Endothelial cell of umbilical vein (primary cell): ENCODE measurements around the gene SMAD9. TPM values are rescaled to one million over a fixed set of nuclear protein-coding genes. Genes with fewer than 3 reads are reported as not detected.

Source experiments
- BruUV-seq: library from RNA; stranded (reverse); fragments of 400-500 nt; replicated peaks from 2 replicates; lab custom pipeline; 2021; lab: Mats Ljungman, UMichigan
- CTCF ChIA-PET: fragments of 300-600, 350-600 bp; sonication (Branson Sonifier 250); formaldehyde crosslinking; loops from one replicate; lab custom pipeline; 2021; ENCODE audit warnings: antibody characterized with exemption, inconsistent platforms; lab: Charles Lee
- POLR2A ChIA-PET: fragments of 300-600, 350-600 bp; sonication (Branson Sonifier 250); formaldehyde crosslinking; loops from one replicate; lab custom pipeline; 2021; ENCODE audit warnings: antibody characterized with exemption, inconsistent platforms; lab: Charles Lee
- DNase-seq: peaks from one replicate; pipeline ENCODE4 v3.0.0-alpha.2; 2011; ENCODE audit warnings: low read depth, low spot score
- FAIRE-seq: peaks from 2 replicates; lab custom pipeline; 2011; peaks lifted over from hg19 to GRCh38; lab: Jason Lieb, UNC
- H2AFZ ChIP-seq: 2 replicates; pipeline ENCODE4 v1.6.0; 2012; ENCODE audit warnings: low read depth, low read length, control low read depth, inconsistent platforms
- H3K27ac ChIP-seq: 2 replicates; pipeline ENCODE4 v1.5.1; 2011; ENCODE audit warnings: low read depth, mild to moderate bottlenecking, control low read depth, low read length, moderate library complexity; ENCODE audit not compliant: insufficient read depth
- H3K27me3 ChIP-seq, 2 experiments: 2 replicates each; pipeline versions ENCODE4 v1.6.0 to v1.6.1; 2011; ENCODE audit warnings: low read length in 2 of 2, mixed read lengths in 1 of 2; ENCODE audit not compliant: control insufficient read depth in 2 of 2, insufficient read depth in 2 of 2
- H3K36me3 ChIP-seq, 2 experiments: 2 replicates in 1 of 2; 3 replicates in 1 of 2; pipeline ENCODE4 v1.5.1; 2011; ENCODE audit warnings: low read length in 2 of 2, mild to moderate bottlenecking in 1 of 2, moderate library complexity in 1 of 2; ENCODE audit not compliant: control insufficient read depth in 2 of 2, insufficient read depth in 2 of 2; ENCODE audit errors: extremely low read depth in 1 of 2
- H3K4me1 ChIP-seq: 3 replicates; pipeline ENCODE4 v1.5.1; 2011; ENCODE audit warnings: mild to moderate bottlenecking, low read length; ENCODE audit not compliant: control insufficient read depth, insufficient read depth; ENCODE audit errors: extremely low read depth
- H3K4me2 ChIP-seq: 2 replicates; pipeline ENCODE4 v1.6.1; 2011; ENCODE audit warnings: low read length, control low read depth, mixed read lengths; ENCODE audit not compliant: insufficient read depth
- H3K4me3 ChIP-seq, 3 experiments: fragments of 200-600 bp in 1 of 3; sonication (generic), shearing (Covaris generic) in 1 of 3; replicated peaks in 1 of 3; 2 replicates each; pipeline ENCODE4 v1.5.1; 2011 to 2016; ENCODE audit warnings: control low read depth in 3 of 3, low read length in 3 of 3, mild to moderate bottlenecking in 2 of 3, inconsistent platforms in 1 of 3, low read depth in 1 of 3, moderate library complexity in 1 of 3; ENCODE audit not compliant: insufficient read depth in 1 of 3
- H3K79me2 ChIP-seq: 2 replicates; pipeline ENCODE4 v1.6.0; 2012; ENCODE audit warnings: low read length, inconsistent platforms; ENCODE audit not compliant: control insufficient read depth, insufficient read depth
- H3K9ac ChIP-seq: replicated peaks from 2 replicates; pipeline ENCODE3; 2011; ENCODE audit warnings: low read length, control low read depth; ENCODE audit not compliant: insufficient read depth; ENCODE audit errors: extremely low read depth
- H3K9me1 ChIP-seq: replicated peaks from 3 replicates; pipeline ENCODE4 v1.6.0; 2011; ENCODE audit warnings: mild to moderate bottlenecking, low read length; ENCODE audit not compliant: control insufficient read depth, insufficient read depth; ENCODE audit errors: extremely low read depth
- H3K9me3 ChIP-seq: replicated peaks from 2 replicates; pipeline ENCODE4 v1.5.1; 2012; ENCODE audit warnings: low read length, inconsistent platforms; ENCODE audit not compliant: control insufficient read depth, insufficient read depth
- H4K20me1 ChIP-seq: replicated peaks from 2 replicates; pipeline ENCODE3; 2011; ENCODE audit warnings: mild to moderate bottlenecking, low read length; ENCODE audit not compliant: control insufficient read depth, insufficient read depth; ENCODE audit errors: extremely low read depth
- JUN ChIP-seq: IDR thresholded peaks from 2 replicates; pipeline ENCODE4 v1.6.1; 2011; ENCODE audit warnings: borderline replicate concordance, low read depth; ENCODE audit not compliant: insufficient read length, insufficient read depth
- dilution Hi-C: fragments of 300-500 bp; cut with MboI; formaldehyde crosslinking; loops from one replicate; pipeline ENCODE4 v1.15.0; 2019; ENCODE audit warnings: low sequenced_read_pairs; ENCODE audit not compliant: extremely low pct_ligation_motif_present
- intact Hi-C: fragments of 100-400 bp; cut with micrococcal nuclease; formaldehyde crosslinking; loops from one replicate; pipeline ENCODE4 v1.10.0; 2022
- polyA plus RNA-seq, 4 experiments: library from polyadenylated mRNA; depleted of rRNA in 3 of 4; stranded (reverse) in 3 of 4; unstranded in 1 of 4; fragments of >200 nt; gene quantifications; 2 replicates each; pipeline versions ENCODE4 v1.2.1 to v1.2.3, GENCODE V29; 2011 to 2012; ENCODE audit warnings: missing spikeins in 1 of 4
- total RNA-seq: library from RNA; stranded (reverse); gene quantifications from 2 replicates; pipeline ENCODE4 v1.2.3, GENCODE V29; 2021
- TF ChIP-seq, protein P1 (sequence below), 2 donors: IDR thresholded peaks; 1 replicate in 1 of 2; 2 replicates in 1 of 2; pipeline ENCODE4 v1.5.1; 2011; ENCODE audit warnings: low read length in 2 of 2, mild to moderate bottlenecking in 2 of 2, moderate library complexity in 2 of 2, control low read depth in 1 of 2, inconsistent platforms in 1 of 2, low read depth in 1 of 2; ENCODE audit not compliant: insufficient read depth in 1 of 2; ENCODE audit errors: extremely low read depth in 1 of 2

Gene SMAD9
- total and polyA plus RNA-seq, 2 donors (not counting 3 experiments of a cell fraction or from before 2014, with no cell fraction given): 2.2 to 4.2 TPM

GRCh38 chr13:36850790-36851438 is 69.1 kb downstream of the SMAD9 start:
- Histone ChIP-seq H3K9ac (no peak overlapping the region), H3K4me2 (no peak overlapping the region), H3K79me2 (no peaks in the 10 kb centered on the region), H3K27ac (no peak overlapping the region), H2AFZ (no peak overlapping the region), H4K20me1 (no peaks in the 10 kb centered on the region), H3K27me3 (no peaks in the 10 kb centered on the region), H3K4me1 (peaks cover 5% of the 10 kb centered on the region), H3K9me1 (no peaks in the 10 kb centered on the region), H3K4me3 (no peak overlapping the region), H3K36me3 (peaks cover 0 to 3% of the 10 kb centered on the region in 2 experiments), H3K9me3 (no peaks in the 10 kb centered on the region)
- peak; percentile 37 for DNase-seq
- ChIA-PET CTCF (interaction anchor here (0.6 to 5.0 kb wide), 10 partner anchors 13 to 568 kb away, joined by 3 to 76 read pairs (median 3); partner anchors contain the start of gene EXOSC8), POLR2A (no interaction called here)
- BruUV-seq: no TSS peak
- no peak for TF ChIP-seq JUN
- TF ChIP-seq, protein P1, sequence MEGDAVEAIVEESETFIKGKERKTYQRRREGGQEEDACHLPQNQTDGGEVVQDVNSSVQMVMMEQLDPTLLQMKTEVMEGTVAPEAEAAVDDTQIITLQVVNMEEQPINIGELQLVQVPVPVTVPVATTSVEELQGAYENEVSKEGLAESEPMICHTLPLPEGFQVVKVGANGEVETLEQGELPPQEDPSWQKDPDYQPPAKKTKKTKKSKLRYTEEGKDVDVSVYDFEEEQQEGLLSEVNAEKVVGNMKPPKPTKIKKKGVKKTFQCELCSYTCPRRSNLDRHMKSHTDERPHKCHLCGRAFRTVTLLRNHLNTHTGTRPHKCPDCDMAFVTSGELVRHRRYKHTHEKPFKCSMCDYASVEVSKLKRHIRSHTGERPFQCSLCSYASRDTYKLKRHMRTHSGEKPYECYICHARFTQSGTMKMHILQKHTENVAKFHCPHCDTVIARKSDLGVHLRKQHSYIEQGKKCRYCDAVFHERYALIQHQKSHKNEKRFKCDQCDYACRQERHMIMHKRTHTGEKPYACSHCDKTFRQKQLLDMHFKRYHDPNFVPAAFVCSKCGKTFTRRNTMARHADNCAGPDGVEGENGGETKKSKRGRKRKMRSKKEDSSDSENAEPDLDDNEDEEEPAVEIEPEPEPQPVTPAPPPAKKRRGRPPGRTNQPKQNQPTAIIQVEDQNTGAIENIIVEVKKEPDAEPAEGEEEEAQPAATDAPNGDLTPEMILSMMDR (IDR thresholded peaks at IDR 0.05; ENCODE audit: extremely low read depth in 1 of 2, insufficient read depth in 1 of 2, low read depth in 1 of 2, low read length in 2 of 2): peak; percentile 35 to 42
- peak; percentile 28 for FAIRE-seq
- intact Hi-C loops (loop anchor here (2.0 kb wide), 1 partner anchor 130 kb away; no protein-coding TSS in a partner anchor), dilution Hi-C loops (loop anchor here (25.0 kb wide), 1 partner anchor 136 kb away; the partner anchor contains the start of gene ALG5)
